K562 (cell line): Measurements from ENCODE around the gene ZFPM1.

Source experiments
- CTCF ChIP-seq, 3 experiments: IDR thresholded peaks in 2 of 3; conservative IDR thresholded peaks in 1 of 3; 2 replicates each; pipeline ENCODE4 v1.5.1; 2011 to 2012; ENCODE audit warnings: low read length in 3 of 3, mild to moderate bottlenecking in 3 of 3, control low read depth in 2 of 3, improper control_type of control experiment in 1 of 3, inconsistent platforms in 1 of 3, low read depth in 1 of 3, mixed read lengths in 1 of 3, moderate library complexity in 1 of 3; ENCODE audit not compliant: insufficient read depth in 2 of 3
- HDAC2 ChIP-seq: fragments of 450-650 bp; IDR thresholded peaks from 2 replicates; pipeline ENCODE4 v1.6.1; 2016; ENCODE audit warnings: mild to moderate bottlenecking
- MTF1 ChIP-seq: fragments of 250-450 bp; sonication (Bioruptor Pico); IDR thresholded peaks from 2 replicates; pipeline ENCODE4 v1.9.0; 2021; ENCODE audit warnings: moderate library complexity, mild to moderate bottlenecking, inconsistent platforms, borderline replicate concordance
- NRF1 ChIP-seq, 2 experiments: fragments of 450-650 bp; IDR thresholded peaks in 1 of 2; conservative IDR thresholded peaks in 1 of 2; 2 replicates each; pipeline ENCODE4 v1.6.1; 2014; ENCODE audit warnings: mild to moderate bottlenecking in 2 of 2
- STAT5B ChIP-seq: fragments of 250-450 bp; sonication (Bioruptor Pico); IDR thresholded peaks from 2 replicates; pipeline ENCODE4 v1.8.0; 2021; ENCODE audit warnings: mild to moderate bottlenecking, inconsistent platforms
- ZKSCAN1 ChIP-seq: fragments of 150-350 bp; IDR thresholded peaks from 2 replicates; pipeline ENCODE4 v1.6.1; 2016; ENCODE audit warnings: low read depth, low read length

- TF ChIP-seq CTCF (IDR thresholded peaks at IDR 0.05 in 2 of 3, conservative IDR thresholded peaks at IDR 0.05 in 1 of 3; ENCODE audit: insufficient read depth in 2 of 3, low read depth in 1 of 3, low read length in 3 of 3) (no peak), MTF1 (CRISPR knock-in tag) (no peak), NRF1 (conservative IDR thresholded peaks at IDR 0.05 in 1 of 2, IDR thresholded peaks at IDR 0.05 in 1 of 2) (no peak), STAT5B (CRISPR knock-in tag) (no peak), ZKSCAN1 (no peak), HDAC2 (no peak)
These were observed 95.9 kb downstream of the ZFPM1 start for GRCh38 chr16:88548985-88549384.
